WTC11 (cell line): ENCODE results near the gene HFE.
"Not testable (repeated sequence)": the region's sequence is repeated elsewhere in the genome, so short reads cannot be mapped to it uniquely, and the experiment has no call there.

Experiments
- ATF3 ChIP-seq: sonication (generic); formaldehyde crosslinking; conservative IDR thresholded peaks from 2 replicates; pipeline ENCODE4 v1.8.1; 2022; ENCODE audit warnings: mild to moderate bottlenecking, missing genetic modification reagents
- CREB1 ChIP-seq: sonication (generic); formaldehyde crosslinking; IDR thresholded peaks from 2 replicates; pipeline ENCODE4 v1.8.0; 2023; ENCODE audit warnings: mild to moderate bottlenecking, missing genetic modification reagents
- ELF4 ChIP-seq: sonication (generic); formaldehyde crosslinking; IDR thresholded peaks from 2 replicates; pipeline ENCODE4 v1.8.1; 2022; ENCODE audit warnings: low read depth, mild to moderate bottlenecking, moderate library complexity, missing genetic modification reagents
- MAX ChIP-seq: sonication (generic); formaldehyde crosslinking; IDR thresholded peaks from 2 replicates; pipeline ENCODE4 v1.8.0; 2022; ENCODE audit warnings: mild to moderate bottlenecking, missing genetic modification reagents
- NR1H2 ChIP-seq: sonication (generic); formaldehyde crosslinking; IDR thresholded peaks from 2 replicates; pipeline ENCODE4 v1.9.0; 2021; ENCODE audit warnings: mild to moderate bottlenecking, moderate library complexity, missing genetic modification reagents
- USF2 ChIP-seq: sonication (generic); formaldehyde crosslinking; IDR thresholded peaks from 2 replicates; pipeline ENCODE4 v1.8.1; 2023; ENCODE audit warnings: mild to moderate bottlenecking, missing genetic modification reagents, moderate library complexity
- ZNF232 ChIP-seq: sonication (generic); formaldehyde crosslinking; IDR thresholded peaks from 2 replicates; pipeline ENCODE4 v1.8.0; 2022; ENCODE audit warnings: mild to moderate bottlenecking, missing genetic modification reagents
- ZNF671 ChIP-seq: fragments of 250-450 bp; sonication (Bioruptor Pico); IDR thresholded peaks from 2 replicates; pipeline ENCODE4 v1.8.0; 2021; ENCODE audit warnings: mild to moderate bottlenecking
- TF ChIP-seq, protein P1 (sequence below): fragments of 200-600 bp; IDR thresholded peaks from 2 replicates; pipeline ENCODE4 v1.8.0; 2022; ENCODE audit warnings: antibody characterized with exemption
- TF ChIP-seq, protein P2 (sequence below): sonication (generic); formaldehyde crosslinking; IDR thresholded peaks from 2 replicates; pipeline ENCODE4 v1.8.1; 2022; ENCODE audit warnings: mild to moderate bottlenecking, missing genetic modification reagents, moderate library complexity, borderline replicate concordance
- TF ChIP-seq, protein P3 (sequence below): sonication (generic); formaldehyde crosslinking; IDR thresholded peaks from 2 replicates; pipeline ENCODE4 v1.8.1; 2022; ENCODE audit warnings: mild to moderate bottlenecking, moderate library complexity, missing genetic modification reagents
- TF ChIP-seq, protein P4 (sequence below): sonication (generic); formaldehyde crosslinking; IDR thresholded peaks from 2 replicates; pipeline ENCODE4 v1.8.0; 2023; ENCODE audit warnings: mild to moderate bottlenecking, missing genetic modification reagents
- TF ChIP-seq, protein P5 (sequence below): sonication (generic); formaldehyde crosslinking; IDR thresholded peaks from 2 replicates; pipeline ENCODE4 v1.8.1; 2023; ENCODE audit warnings: mild to moderate bottlenecking, moderate library complexity, missing genetic modification reagents

DNA sequence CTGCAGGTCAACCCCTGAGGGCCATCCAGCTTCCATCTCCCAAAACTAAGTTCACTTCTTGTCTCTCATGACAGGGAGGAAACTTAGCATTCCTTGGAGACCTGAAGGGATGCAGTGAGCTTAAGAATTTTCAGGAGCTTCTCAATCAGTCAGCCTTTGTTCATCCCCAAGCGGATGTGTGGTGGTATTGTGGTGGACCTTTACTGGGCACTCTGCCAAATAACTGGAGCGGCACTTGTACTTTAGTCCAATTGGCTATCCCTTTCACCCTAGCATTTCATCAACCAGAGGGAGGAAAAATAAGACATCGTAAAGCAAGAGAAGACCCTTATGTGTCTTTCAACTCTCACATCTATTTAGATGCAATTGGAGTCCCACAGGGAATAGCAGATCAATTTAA lies 9.2 kb upstream of the HFE start:
- TF ChIP-seq, protein P1, sequence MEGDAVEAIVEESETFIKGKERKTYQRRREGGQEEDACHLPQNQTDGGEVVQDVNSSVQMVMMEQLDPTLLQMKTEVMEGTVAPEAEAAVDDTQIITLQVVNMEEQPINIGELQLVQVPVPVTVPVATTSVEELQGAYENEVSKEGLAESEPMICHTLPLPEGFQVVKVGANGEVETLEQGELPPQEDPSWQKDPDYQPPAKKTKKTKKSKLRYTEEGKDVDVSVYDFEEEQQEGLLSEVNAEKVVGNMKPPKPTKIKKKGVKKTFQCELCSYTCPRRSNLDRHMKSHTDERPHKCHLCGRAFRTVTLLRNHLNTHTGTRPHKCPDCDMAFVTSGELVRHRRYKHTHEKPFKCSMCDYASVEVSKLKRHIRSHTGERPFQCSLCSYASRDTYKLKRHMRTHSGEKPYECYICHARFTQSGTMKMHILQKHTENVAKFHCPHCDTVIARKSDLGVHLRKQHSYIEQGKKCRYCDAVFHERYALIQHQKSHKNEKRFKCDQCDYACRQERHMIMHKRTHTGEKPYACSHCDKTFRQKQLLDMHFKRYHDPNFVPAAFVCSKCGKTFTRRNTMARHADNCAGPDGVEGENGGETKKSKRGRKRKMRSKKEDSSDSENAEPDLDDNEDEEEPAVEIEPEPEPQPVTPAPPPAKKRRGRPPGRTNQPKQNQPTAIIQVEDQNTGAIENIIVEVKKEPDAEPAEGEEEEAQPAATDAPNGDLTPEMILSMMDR: not testable (repeated sequence)
- not testable (repeated sequence) for TF ChIP-seq USF2 (CRISPR knock-in tag); CREB1; ZNF232 (CRISPR knock-in tag); ELF4 (CRISPR knock-in tag); MAX (CRISPR knock-in tag); ATF3; NR1H2 (CRISPR knock-in tag); ZNF671 (CRISPR knock-in tag)
- TF ChIP-seq, protein P2, sequence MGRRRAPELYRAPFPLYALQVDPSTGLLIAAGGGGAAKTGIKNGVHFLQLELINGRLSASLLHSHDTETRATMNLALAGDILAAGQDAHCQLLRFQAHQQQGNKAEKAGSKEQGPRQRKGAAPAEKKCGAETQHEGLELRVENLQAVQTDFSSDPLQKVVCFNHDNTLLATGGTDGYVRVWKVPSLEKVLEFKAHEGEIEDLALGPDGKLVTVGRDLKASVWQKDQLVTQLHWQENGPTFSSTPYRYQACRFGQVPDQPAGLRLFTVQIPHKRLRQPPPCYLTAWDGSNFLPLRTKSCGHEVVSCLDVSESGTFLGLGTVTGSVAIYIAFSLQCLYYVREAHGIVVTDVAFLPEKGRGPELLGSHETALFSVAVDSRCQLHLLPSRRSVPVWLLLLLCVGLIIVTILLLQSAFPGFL (CRISPR knock-in tag): not testable (repeated sequence)
- TF ChIP-seq, protein P3, sequence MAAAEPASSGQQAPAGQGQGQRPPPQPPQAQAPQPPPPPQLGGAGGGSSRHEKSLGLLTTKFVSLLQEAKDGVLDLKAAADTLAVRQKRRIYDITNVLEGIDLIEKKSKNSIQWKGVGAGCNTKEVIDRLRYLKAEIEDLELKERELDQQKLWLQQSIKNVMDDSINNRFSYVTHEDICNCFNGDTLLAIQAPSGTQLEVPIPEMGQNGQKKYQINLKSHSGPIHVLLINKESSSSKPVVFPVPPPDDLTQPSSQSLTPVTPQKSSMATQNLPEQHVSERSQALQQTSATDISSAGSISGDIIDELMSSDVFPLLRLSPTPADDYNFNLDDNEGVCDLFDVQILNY (CRISPR knock-in tag): not testable (repeated sequence)
- TF ChIP-seq, protein P4, sequence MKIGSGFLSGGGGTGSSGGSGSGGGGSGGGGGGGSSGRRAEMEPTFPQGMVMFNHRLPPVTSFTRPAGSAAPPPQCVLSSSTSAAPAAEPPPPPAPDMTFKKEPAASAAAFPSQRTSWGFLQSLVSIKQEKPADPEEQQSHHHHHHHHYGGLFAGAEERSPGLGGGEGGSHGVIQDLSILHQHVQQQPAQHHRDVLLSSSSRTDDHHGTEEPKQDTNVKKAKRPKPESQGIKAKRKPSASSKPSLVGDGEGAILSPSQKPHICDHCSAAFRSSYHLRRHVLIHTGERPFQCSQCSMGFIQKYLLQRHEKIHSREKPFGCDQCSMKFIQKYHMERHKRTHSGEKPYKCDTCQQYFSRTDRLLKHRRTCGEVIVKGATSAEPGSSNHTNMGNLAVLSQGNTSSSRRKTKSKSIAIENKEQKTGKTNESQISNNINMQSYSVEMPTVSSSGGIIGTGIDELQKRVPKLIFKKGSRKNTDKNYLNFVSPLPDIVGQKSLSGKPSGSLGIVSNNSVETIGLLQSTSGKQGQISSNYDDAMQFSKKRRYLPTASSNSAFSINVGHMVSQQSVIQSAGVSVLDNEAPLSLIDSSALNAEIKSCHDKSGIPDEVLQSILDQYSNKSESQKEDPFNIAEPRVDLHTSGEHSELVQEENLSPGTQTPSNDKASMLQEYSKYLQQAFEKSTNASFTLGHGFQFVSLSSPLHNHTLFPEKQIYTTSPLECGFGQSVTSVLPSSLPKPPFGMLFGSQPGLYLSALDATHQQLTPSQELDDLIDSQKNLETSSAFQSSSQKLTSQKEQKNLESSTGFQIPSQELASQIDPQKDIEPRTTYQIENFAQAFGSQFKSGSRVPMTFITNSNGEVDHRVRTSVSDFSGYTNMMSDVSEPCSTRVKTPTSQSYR: not testable (repeated sequence)
- TF ChIP-seq, protein P5, sequence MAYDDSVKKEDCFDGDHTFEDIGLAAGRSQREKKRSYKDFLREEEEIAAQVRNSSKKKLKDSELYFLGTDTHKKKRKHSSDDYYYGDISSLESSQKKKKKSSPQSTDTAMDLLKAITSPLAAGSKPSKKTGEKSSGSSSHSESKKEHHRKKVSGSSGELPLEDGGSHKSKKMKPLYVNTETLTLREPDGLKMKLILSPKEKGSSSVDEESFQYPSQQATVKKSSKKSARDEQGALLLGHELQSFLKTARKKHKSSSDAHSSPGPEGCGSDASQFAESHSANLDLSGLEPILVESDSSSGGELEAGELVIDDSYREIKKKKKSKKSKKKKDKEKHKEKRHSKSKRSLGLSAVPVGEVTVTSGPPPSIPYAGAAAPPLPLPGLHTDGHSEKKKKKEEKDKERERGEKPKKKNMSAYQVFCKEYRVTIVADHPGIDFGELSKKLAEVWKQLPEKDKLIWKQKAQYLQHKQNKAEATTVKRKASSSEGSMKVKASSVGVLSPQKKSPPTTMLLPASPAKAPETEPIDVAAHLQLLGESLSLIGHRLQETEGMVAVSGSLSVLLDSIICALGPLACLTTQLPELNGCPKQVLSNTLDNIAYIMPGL (CRISPR knock-in tag): not testable (repeated sequence)
